K562 (cell line): ENCODE measurements around the gene CDIPT. TPM values are rescaled to one million over a fixed set of nuclear protein-coding genes. Genes with fewer than 3 reads are reported as not detected.
"Not testable (repeated sequence)": the region's sequence is repeated elsewhere in the genome, so short reads cannot be mapped to it uniquely, and the experiment has no call there.

Experiments used
- ATAC-seq: fragments of 200-7000 bp; cut with Tn5 transposase; 3 replicates; pipeline ENCODE4 v1.9.1; 2020; ENCODE audit warnings: moderate library complexity
- BruUV-seq: library from RNA; stranded (reverse); fragments of 400-500 nt; replicated peaks from 2 replicates; lab custom pipeline; 2021; lab: Mats Ljungman, UMichigan
- CTCF ChIA-PET: fragments of 300-600 bp; formaldehyde crosslinking; extraction: SDS; loops from one replicate; lab custom pipeline; 2021; ENCODE audit warnings: low intra/inter-chr PET ratio; lab: Yijun Ruan, JAX
- POLR2A ChIA-PET: fragments of 300-600, 350-650 bp; sonication (Branson Sonifier 250); formaldehyde crosslinking; extraction: SDS; loops from one replicate; lab custom pipeline; 2021; ENCODE audit warnings: antibody characterized with exemption, inconsistent platforms; lab: Yijun Ruan, JAX
- DNase-seq, 4 experiments: peaks; one replicate each; pipeline versions ENCODE4 v3.0.0 to v3.0.0-alpha.2; 2011 to 2018; ENCODE audit warnings: low spot score in 3 of 4, mixed read lengths in 3 of 4; ENCODE audit errors: extremely low read depth in 1 of 4
- FAIRE-seq: peaks from 2 replicates; lab custom pipeline; 2011; peaks lifted over from hg19 to GRCh38; lab: Jason Lieb, UNC
- H2AFZ ChIP-seq: 2 replicates; pipeline ENCODE4 v1.6.0; 2011; ENCODE audit warnings: low read depth, low read length, control low read depth, inconsistent platforms
- H3K27ac ChIP-seq: fragments of 200-600 bp; 3 replicates; pipeline ENCODE4 v1.8.0; 2011; ENCODE audit warnings: low read depth, mild to moderate bottlenecking, control low read depth, inconsistent platforms, low read length, moderate library complexity, mixed read lengths; ENCODE audit errors: extremely low read depth
- H3K27me3 ChIP-seq, 2 experiments: fragments of 300-600 bp in 1 of 2; 2 replicates in 1 of 2; 3 replicates in 1 of 2; pipeline versions ENCODE4 v1.6.0 to v1.8.0; 2011; ENCODE audit warnings: inconsistent platforms in 2 of 2, low read length in 2 of 2, mild to moderate bottlenecking in 1 of 2, mixed read lengths in 1 of 2, moderate library complexity in 1 of 2; ENCODE audit not compliant: control insufficient read depth in 2 of 2, insufficient read depth in 2 of 2
- H3K36me3 ChIP-seq: fragments of 300-600 bp; 3 replicates; pipeline ENCODE4 v1.8.0; 2011; ENCODE audit warnings: mild to moderate bottlenecking, low read length, inconsistent platforms; ENCODE audit not compliant: control insufficient read depth, insufficient read depth
- H3K4me1 ChIP-seq, 2 experiments: fragments of 200-600 bp in 1 of 2; replicated peaks in 1 of 2; 2 replicates in 1 of 2; 3 replicates in 1 of 2; pipeline versions ENCODE4 v1.5.1 to v1.8.0; 2011; ENCODE audit warnings: inconsistent platforms in 2 of 2, low read length in 2 of 2, mild to moderate bottlenecking in 1 of 2, mixed read lengths in 1 of 2, moderate library complexity in 1 of 2; ENCODE audit not compliant: control insufficient read depth in 2 of 2, insufficient read depth in 2 of 2
- H3K4me2 ChIP-seq: 2 replicates; pipeline ENCODE4 v1.6.1; 2011; ENCODE audit warnings: low read length, control low read depth, inconsistent platforms, mixed read lengths; ENCODE audit not compliant: insufficient read depth
- H3K4me3 ChIP-seq: fragments of 200-600 bp; sonication (generic), shearing (Covaris generic); 2 replicates; pipeline ENCODE4 v1.5.1; 2016; ENCODE audit warnings: control low read depth, inconsistent platforms
- H3K79me2 ChIP-seq: fragments of 200-600 bp; 3 replicates; pipeline ENCODE4 v1.8.0; 2011; ENCODE audit warnings: low read length, inconsistent platforms; ENCODE audit not compliant: control insufficient read depth, insufficient read depth
- H3K9ac ChIP-seq, 2 experiments: 2 replicates each; pipeline versions ENCODE4 v1.6.0 to v1.6.1; 2011; ENCODE audit warnings: low read depth in 2 of 2, low read length in 2 of 2, control low read depth in 1 of 2, inconsistent platforms in 1 of 2, mild to moderate bottlenecking in 1 of 2, mixed read lengths in 1 of 2; ENCODE audit not compliant: insufficient read depth in 1 of 2
- H3K9me1 ChIP-seq: one replicate; pipeline ENCODE4 v1.6.0; 2011; ENCODE audit warnings: inconsistent platforms, mild to moderate bottlenecking, low read length, moderate library complexity; ENCODE audit not compliant: control insufficient read depth, insufficient read depth
- H3K9me3 ChIP-seq: replicated peaks from 2 replicates; pipeline ENCODE4 v1.5.1; 2011; ENCODE audit warnings: low read depth, low read length, inconsistent platforms; ENCODE audit not compliant: control insufficient read depth, insufficient read depth
- H4K20me1 ChIP-seq: replicated peaks from 2 replicates; pipeline ENCODE4 v1.6.1; 2011; ENCODE audit warnings: low read length, inconsistent platforms, mixed read lengths; ENCODE audit not compliant: control insufficient read depth, insufficient read depth
- BCOR ChIP-seq: fragments of 450-650 bp; IDR thresholded peaks from 2 replicates; pipeline ENCODE4 v1.6.1; 2016
- DIDO1 ChIP-seq: fragments of 450-650 bp; IDR thresholded peaks from 2 replicates; pipeline ENCODE4 v1.6.1; 2016; ENCODE audit warnings: low read depth, missing biosample characterization, missing genetic modification characterization
- EGR1 ChIP-seq: fragments of 450-650 bp; conservative IDR thresholded peaks from 2 replicates; pipeline ENCODE4 v1.6.1; 2017; ENCODE audit warnings: mild to moderate bottlenecking
- ZNF121 ChIP-seq: sonication (generic); formaldehyde crosslinking; conservative IDR thresholded peaks from 2 replicates; pipeline ENCODE4 v1.8.0; 2022; ENCODE audit warnings: missing genetic modification reagents
- WGBS: fragments of 100-300 bp; shearing (Covaris generic); methylation state at CpG from one replicate; pipeline ENCODE4 v1.1.6; 2016; ENCODE audit warnings: low coverage, mixed read lengths; ENCODE audit not compliant: insufficient coverage; ENCODE audit errors: missing lambda C conversion rate; 5-methylcytosine and 5-hydroxymethylcytosine counted together
- in situ Hi-C: fragments of 300-500 bp; cut with MboI; formaldehyde crosslinking; loops from 4 replicates; pipeline ENCODE4 v1.15.0; 2018; ENCODE audit warnings: inconsistent platforms, mixed read lengths
- intact Hi-C: fragments of 100-400 bp; cut with micrococcal nuclease; formaldehyde crosslinking; loops from 2 replicates; pipeline ENCODE4 v1.14.2; 2022
- polyA plus RNA-seq, 8 experiments: library from polyadenylated mRNA; depleted of rRNA in 4 of 8; stranded (reverse) in 5 of 8; unstranded in 3 of 8; fragments of >200 nt; fragmentation: Nextera tagmentation in 2 of 8; fragmentation: Illumina TruSeq in 1 of 8; extraction: Ambion mirVana in 2 of 8; extraction: Trizol in 1 of 8; gene quantifications; 2 replicates each; pipeline versions ENCODE4 v1.2.1 to v1.2.3, GENCODE V29; 2011 to 2014; ENCODE audit warnings: inconsistent platforms in 1 of 8, missing spikeins in 1 of 8
- total RNA-seq, 7 experiments: library from RNA; depleted of rRNA in 6 of 7; stranded (reverse); fragments of >200 nt in 6 of 7; fragmentation: Illumina TruSeq in 2 of 7; extraction: Trizol in 2 of 7; gene quantifications; 2 replicates each; pipeline versions ENCODE4 v1.2.1 to v1.2.3, GENCODE V29; 2011 to 2021; ENCODE audit warnings: low replicate concordance in 1 of 7

Gene CDIPT
- total and polyA plus RNA-seq, 9 of the 15 experiments (the other 6 are each of a cell fraction or from before 2014, with no cell fraction given): 1.3 to 37.0 (median 23.0) TPM

- no peaks in the 10 kb centered on the region for H4K20me1 ChIP-seq
- intact Hi-C loops: no loop called here
- POLR2A ChIA-PET: interaction anchor here (1.1 to 1.4 kb wide), 2 partner anchors 9 to 11 kb away, joined by 4 to 6 read pairs; no protein-coding TSS in a partner anchor
- H3K9me3 ChIP-seq: no peaks in the 10 kb centered on the region
- no peaks in the 10 kb centered on the region for H3K36me3 ChIP-seq
- no peak for ATAC-seq
- H3K27ac ChIP-seq: no peak overlapping the region
- H3K4me3 ChIP-seq: no peak overlapping the region
- in situ Hi-C loops: no loop called here
- no peak overlapping the region for H2AFZ ChIP-seq
- H3K27me3 ChIP-seq: peaks cover 2 to 13% of the 10 kb centered on the region in 2 experiments; a peak in 3 of 5 replicates
- H3K79me2 ChIP-seq: no peaks in the 10 kb centered on the region
- H3K9me1 ChIP-seq: no peaks in the 10 kb centered on the region
- no peak overlapping the region for H3K4me2 ChIP-seq
- no peak for FAIRE-seq
- peaks cover 0 to 10% of the 10 kb centered on the region in 2 experiments; a peak in 2 of 5 replicates for H3K4me1 ChIP-seq
- TF ChIP-seq EGR1: 0 out of 2 replicates have a peak, but pooled peaks have one; percentile 12
- no peak for TF ChIP-seq DIDO1 (tag)
- TF ChIP-seq, all 486 proteins: peak for 1
- no peak for DNase-seq
- CTCF ChIA-PET: no interaction called here
- no TSS peak for BruUV-seq
- WGBS: 29% methylated on average over 4 of the region's 5 CpGs
- peak overlapping the region in 1 of 2 experiments; percentile 75; a peak in 1 of 4 replicates for H3K9ac ChIP-seq
Measured at GRCh38 chr16:29834079-29834478, 28.9 kb downstream of the CDIPT start.

GRCh38 chr16:29833219-29833618 is 29.8 kb downstream of the CDIPT start:
- H3K9me1 ChIP-seq, H3K36me3 ChIP-seq, FAIRE-seq, ATAC-seq, BruUV-seq, H3K9me3 ChIP-seq, H4K20me1 ChIP-seq, H3K4me2 ChIP-seq, H3K4me3 ChIP-seq, DNase-seq, H3K79me2 ChIP-seq, H3K27ac ChIP-seq, H3K9ac ChIP-seq, CTCF ChIA-PET, intact Hi-C loops, H2AFZ ChIP-seq, H3K4me1 ChIP-seq, in situ Hi-C loops: not testable (repeated sequence)
- H3K27me3 ChIP-seq: peaks cover 2 to 13% of the 10 kb centered on the region in 2 experiments; a peak in 3 of 5 replicates
- TF ChIP-seq ZNF121: peak; percentile 91
- 0 out of 2 replicates have a peak, but pooled peaks have one; percentile 34 for TF ChIP-seq BCOR
- WGBS: 58% methylated on average over 4 of the region's 4 CpGs
- POLR2A ChIA-PET: interaction anchor here (0.7 kb wide), 2 partner anchors 9 to 41 kb away, joined by 3 read pairs; no protein-coding TSS in a partner anchor
